Activated T-helper 2 cell treated with anti-CD3 and anti-CD28 coated beads, Interferon-gamma antibody, Interleukin-2, Interleukin-4, amounts not matched to agents 10 μg/mL and 5 μg/mL and 100 μg/mL, durations not matched to agents 14 hours and 24 hours and 36 hours (primary cell): ENCODE measurements around the gene SLC6A6. TPM values are rescaled to one million over a fixed set of nuclear protein-coding genes. Genes with fewer than 3 reads are reported as not detected.

Experiments used
- DNase-seq: peaks from one replicate; pipeline ENCODE4 v3.0.0; 2021; ENCODE audit warnings: low spot score
- H3K27ac Mint-ChIP-seq: one replicate; pipeline ENCODE4 v1.8.0; 2021; ENCODE audit warnings: mixed read lengths
- H3K27me3 Mint-ChIP-seq: one replicate; pipeline ENCODE4 v1.8.0; 2021; ENCODE audit warnings: low read depth, mixed read lengths
- H3K36me3 Mint-ChIP-seq: one replicate; pipeline ENCODE4 v1.8.0; 2021; ENCODE audit warnings: low read depth, mixed read lengths
- H3K4me1 Mint-ChIP-seq: one replicate; pipeline ENCODE4 v1.8.0; 2021; ENCODE audit warnings: low read depth, mixed read lengths
- H3K4me3 Mint-ChIP-seq: one replicate; pipeline ENCODE4 v1.8.0; 2021; ENCODE audit warnings: low read depth, mild to moderate bottlenecking, moderate library complexity, mixed read lengths
- H3K9me3 Mint-ChIP-seq: one replicate; pipeline ENCODE4 v1.8.0; 2021; ENCODE audit warnings: mixed read lengths
- intact Hi-C: fragments of 100-400 bp; cut with micrococcal nuclease; formaldehyde crosslinking; loops from one replicate; pipeline ENCODE4 v1.15.1; 2023
- total RNA-seq: library from RNA; stranded (reverse); gene quantifications from 2 replicates; pipeline ENCODE4 v1.2.3, GENCODE V29; 2022

Gene SLC6A6
- total RNA-seq, 1 donor from 2014 or later, result 55.8 TPM

DNA sequence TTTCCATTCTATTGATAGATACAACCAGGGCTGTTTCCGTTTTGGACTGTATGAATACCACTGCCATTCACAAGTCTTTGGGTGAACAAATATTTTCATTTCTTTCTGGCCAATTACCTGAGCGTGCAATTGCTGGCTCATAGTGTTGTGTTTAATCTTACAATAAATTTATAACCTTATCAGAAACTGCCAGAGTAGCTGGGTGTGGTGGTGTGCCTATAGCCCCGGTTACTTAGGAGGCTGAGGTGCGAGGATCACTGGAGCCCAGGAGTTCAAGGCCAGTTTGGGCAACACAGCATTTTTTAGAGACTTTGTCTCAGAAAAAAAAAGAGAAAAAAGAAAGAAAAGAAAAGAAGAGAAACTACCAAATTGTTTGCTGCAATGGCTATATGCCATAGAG lies 5.4 kb upstream of the SLC6A6 start:
- no peak overlapping the region for H3K27ac Mint-ChIP-seq
- H3K9me3 Mint-ChIP-seq, result no peaks in the 10 kb centered on the region
- DNase-seq, result no peak
- no peaks in the 10 kb centered on the region for H3K27me3 Mint-ChIP-seq
- peaks cover 10% of the 10 kb centered on the region for H3K4me1 Mint-ChIP-seq
- H3K36me3 Mint-ChIP-seq, result no peaks in the 10 kb centered on the region
- intact Hi-C loops, result no loop called here
- H3K4me3 Mint-ChIP-seq, result no peak overlapping the region

DNA sequence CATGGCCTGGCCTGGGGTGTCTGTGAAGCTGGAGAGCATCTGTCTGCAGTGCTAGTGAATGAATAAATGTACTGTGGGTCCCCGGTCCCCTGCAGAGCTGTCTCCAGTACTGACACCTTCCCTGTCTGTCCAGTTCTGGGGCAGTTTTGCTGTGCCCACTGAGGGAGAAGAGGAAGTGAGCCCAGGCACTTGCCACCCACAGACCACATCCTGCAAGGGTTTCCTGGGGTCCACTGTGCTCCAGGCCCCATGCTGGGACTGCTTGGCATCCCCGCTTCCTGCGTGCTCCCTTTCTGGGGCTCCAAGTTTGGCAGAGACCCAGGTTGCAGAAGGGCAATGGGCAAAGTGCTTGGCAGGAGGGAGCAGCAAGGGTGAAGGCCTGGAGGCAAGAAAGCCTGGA lies 4.9 kb upstream of the SLC6A6 start:
- Mint-ChIP-seq H3K27me3 (no peaks in the 10 kb centered on the region), H3K4me3 (no peak overlapping the region), H3K4me1 (peaks cover 10% of the 10 kb centered on the region), H3K9me3 (no peaks in the 10 kb centered on the region), H3K27ac (no peak overlapping the region), H3K36me3 (no peaks in the 10 kb centered on the region)
- DNase-seq, result no peak
- intact Hi-C loops, result no loop called here

DNA sequence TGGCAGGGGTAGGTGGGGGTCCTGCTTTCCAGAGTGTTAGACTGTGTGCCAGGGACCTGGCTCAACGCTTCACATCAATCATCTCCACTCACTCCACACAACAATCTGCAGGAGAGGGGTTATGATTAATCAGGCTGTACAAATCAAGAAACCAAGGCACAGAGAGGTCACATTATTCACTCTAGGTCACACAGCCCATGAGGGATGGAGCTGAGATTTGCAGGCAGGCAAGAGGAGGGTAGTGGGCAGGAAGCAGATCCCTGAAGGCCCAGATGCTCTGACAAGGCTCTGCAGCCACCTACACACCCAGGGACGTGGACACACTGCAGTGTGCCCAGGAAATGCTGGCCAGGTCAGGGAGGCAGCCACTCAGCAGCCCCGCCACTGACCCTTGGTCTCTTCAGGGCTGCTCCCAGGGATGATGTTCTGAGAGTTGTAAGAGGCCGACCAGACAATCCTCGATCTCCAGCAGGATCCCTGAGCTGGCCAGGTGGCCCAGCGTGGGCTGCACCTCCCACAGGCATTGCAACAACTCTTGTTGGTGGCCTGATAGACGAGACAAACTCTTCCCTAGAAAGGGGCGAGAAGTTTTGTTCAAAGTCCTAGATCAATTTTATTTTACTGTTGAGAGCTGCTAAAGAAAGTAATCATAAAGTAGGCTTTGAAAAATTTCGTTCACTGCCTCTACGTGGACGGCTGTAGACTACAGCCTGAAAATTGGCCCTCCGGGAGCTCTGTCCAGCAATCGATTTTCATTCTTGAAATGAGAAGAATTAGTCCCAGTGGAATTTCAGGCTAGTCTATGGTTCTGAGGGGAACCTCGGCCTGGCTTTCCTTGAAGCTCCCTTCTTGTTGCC lies 4.2 kb upstream of the SLC6A6 start:
- intact Hi-C loops, result no loop called here
- Mint-ChIP-seq H3K4me3 (no peak overlapping the region), H3K9me3 (no peaks in the 10 kb centered on the region), H3K36me3 (peaks cover 2% of the 10 kb centered on the region), H3K4me1 (peaks cover 10% of the 10 kb centered on the region), H3K27me3 (no peaks in the 10 kb centered on the region), H3K27ac (no peak overlapping the region)
- DNase-seq, result no peak

- Mint-ChIP-seq H3K27ac (no peak overlapping the region), H3K4me3 (no peak overlapping the region), H3K36me3 (peaks cover 5% of the 10 kb centered on the region), H3K9me3 (no peaks in the 10 kb centered on the region), H3K27me3 (no peaks in the 10 kb centered on the region), H3K4me1 (peaks cover 10% of the 10 kb centered on the region)
- intact Hi-C loops, result no loop called here
- DNase-seq, result no peak
Observed at GRCh38 chr3:14398797-14399106, 3.7 kb upstream of the SLC6A6 start.

GRCh38 chr3:14401692-14402303 lies 608 bp upstream of the SLC6A6 start:
- intact Hi-C loops, result loop anchor here (1.0 to 5.0 kb wide), 6 partner anchors 9 to 547 kb away; partner anchors contain the start of genes CCDC174, LSM3 and XPC
- peaks cover 38% of the 10 kb centered on the region for H3K4me1 Mint-ChIP-seq

GRCh38 chr3:14403619-14404155 lies 1.3 kb downstream of the SLC6A6 start:
- Mint-ChIP-seq H3K4me1 (peaks cover 33% of the 10 kb centered on the region), H3K9me3 (no peaks in the 10 kb centered on the region), H3K36me3 (peaks cover 35% of the 10 kb centered on the region), H3K27me3 (no peaks in the 10 kb centered on the region), H3K4me3 (peak overlapping the region; percentile 93), H3K27ac (peak overlapping the region; percentile 89)
- intact Hi-C loops, result loop anchor here (2.0 to 5.0 kb wide), 2 partner anchors 226 to 247 kb away; partner anchors contain the start of genes CCDC174, LSM3 and XPC
- DNase-seq, result no peak

More at GRCh38 chr3:14401692-14402303, 608 bp upstream of the SLC6A6 start:
- peak overlapping the region; percentile 93 for H3K4me3 Mint-ChIP-seq
- H3K9me3 Mint-ChIP-seq, result no peaks in the 10 kb centered on the region
- DNase-seq, result no peak
- H3K27me3 Mint-ChIP-seq, result no peaks in the 10 kb centered on the region
- H3K27ac Mint-ChIP-seq, result peak overlapping the region; percentile 36
- peaks cover 26% of the 10 kb centered on the region for H3K36me3 Mint-ChIP-seq

DNA sequence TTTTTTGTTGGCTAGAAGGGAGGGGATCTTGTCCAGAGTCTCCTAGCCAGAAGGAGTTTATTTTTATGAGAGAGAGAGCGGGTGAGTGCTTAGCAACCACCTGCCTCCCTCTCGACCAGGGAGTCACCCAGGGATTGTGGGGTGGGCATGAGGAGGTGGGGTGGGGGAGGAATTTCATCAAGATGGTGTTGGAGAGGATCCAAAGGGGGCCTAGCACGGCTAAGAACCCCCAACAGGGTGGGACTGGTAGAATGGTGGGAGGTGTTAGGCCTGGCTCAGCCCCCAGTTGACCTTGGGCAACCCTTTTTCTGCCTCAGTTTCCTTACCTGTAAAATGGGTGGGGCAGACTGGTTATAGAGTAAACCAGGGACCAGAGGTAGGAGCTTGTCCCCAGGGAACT lies 1.8 kb downstream of the SLC6A6 start:
- H3K4me3 Mint-ChIP-seq, result peak overlapping the region; percentile 93
- peaks cover 36% of the 10 kb centered on the region for H3K4me1 Mint-ChIP-seq
- no peaks in the 10 kb centered on the region for H3K9me3 Mint-ChIP-seq
- DNase-seq, result no peak
- peaks cover 36% of the 10 kb centered on the region for H3K36me3 Mint-ChIP-seq
- H3K27ac Mint-ChIP-seq, result peak overlapping the region; percentile 60
- intact Hi-C loops, result loop anchor here (5.0 kb wide), 1 partner anchor 227 kb away; the partner anchor contains the start of genes LSM3 and XPC
- no peaks in the 10 kb centered on the region for H3K27me3 Mint-ChIP-seq

GRCh38 chr3:14404631-14405359 lies 2.4 kb downstream of the SLC6A6 start:
- Mint-ChIP-seq H3K4me3 (peak overlapping the region; percentile 93), H3K4me1 (peaks cover 42% of the 10 kb centered on the region), H3K36me3 (peaks cover 41% of the 10 kb centered on the region), H3K27ac (peak overlapping the region; percentile 31), H3K9me3 (no peaks in the 10 kb centered on the region), H3K27me3 (no peaks in the 10 kb centered on the region)
- DNase-seq, result no peak
- intact Hi-C loops, result loop anchor here (5.0 kb wide), 1 partner anchor 227 kb away; the partner anchor contains the start of genes LSM3 and XPC

GRCh38 chr3:14405360-14406238 lies 3.2 kb downstream of the SLC6A6 start:
- Mint-ChIP-seq H3K27ac (peak overlapping the region; percentile 31), H3K4me1 (peaks cover 48% of the 10 kb centered on the region), H3K4me3 (peak overlapping the region; percentile 37), H3K27me3 (no peaks in the 10 kb centered on the region), H3K9me3 (no peaks in the 10 kb centered on the region), H3K36me3 (peaks cover 46% of the 10 kb centered on the region)
- intact Hi-C loops, result no loop called here
- DNase-seq, result no peak

DNA sequence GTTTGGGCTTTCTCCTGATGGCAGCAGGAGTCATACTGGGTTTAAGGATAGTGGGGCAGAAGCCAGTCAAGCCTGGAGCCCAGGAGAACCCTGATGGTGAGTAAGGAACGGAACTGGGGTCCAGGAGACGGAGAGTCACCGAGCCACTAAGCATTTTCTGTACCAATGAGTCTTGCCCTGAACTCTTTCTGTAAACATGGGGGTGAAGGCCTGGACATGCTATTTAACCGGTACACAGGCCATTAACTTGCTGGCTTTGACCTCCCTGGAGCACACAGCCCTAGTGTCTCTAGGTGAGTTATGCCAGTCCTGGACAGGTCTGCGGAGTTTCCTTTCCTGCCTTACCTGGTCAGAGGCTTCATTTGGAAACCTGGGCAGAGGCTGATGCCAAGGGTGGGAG lies 3.9 kb downstream of the SLC6A6 start:
- Mint-ChIP-seq H3K27me3 (no peaks in the 10 kb centered on the region), H3K9me3 (no peaks in the 10 kb centered on the region), H3K36me3 (peaks cover 54% of the 10 kb centered on the region), H3K4me3 (no peak overlapping the region), H3K27ac (peak overlapping the region; percentile 40), H3K4me1 (peaks cover 55% of the 10 kb centered on the region)
- DNase-seq, result no peak
- intact Hi-C loops, result no loop called here

- H3K9me3 Mint-ChIP-seq, result no peaks in the 10 kb centered on the region
- H3K27me3 Mint-ChIP-seq, result no peaks in the 10 kb centered on the region
- H3K36me3 Mint-ChIP-seq, result peaks cover 58% of the 10 kb centered on the region
- no peak overlapping the region for H3K4me3 Mint-ChIP-seq
- intact Hi-C loops, result no loop called here
- peaks cover 58% of the 10 kb centered on the region for H3K4me1 Mint-ChIP-seq
- DNase-seq, result no peak
- peak overlapping the region; percentile 40 for H3K27ac Mint-ChIP-seq
Observed at GRCh38 chr3:14406766-14407165, 4.4 kb downstream of the SLC6A6 start.

DNA sequence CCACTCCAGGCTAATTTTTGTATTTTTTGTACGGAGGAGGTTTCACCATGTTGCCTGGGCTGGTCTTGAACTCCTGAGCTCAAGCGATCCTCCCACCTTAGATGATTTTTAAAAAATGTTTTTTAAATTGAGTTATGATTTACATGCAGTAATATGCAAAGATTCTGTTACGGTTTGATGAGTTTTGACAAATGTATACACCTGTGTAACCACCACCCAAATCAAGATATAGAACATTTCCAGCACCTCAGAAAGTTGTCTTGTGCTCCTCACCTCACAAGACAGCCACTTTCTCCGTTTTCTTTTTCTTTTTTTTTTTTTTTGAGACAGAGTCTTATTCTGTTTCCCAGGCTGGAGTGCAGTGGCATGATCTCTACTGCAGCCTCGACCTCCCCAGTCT lies 4.8 kb downstream of the SLC6A6 start:
- peaks cover 62% of the 10 kb centered on the region for H3K36me3 Mint-ChIP-seq
- intact Hi-C loops, result no loop called here
- no peak overlapping the region for H3K27ac Mint-ChIP-seq
- H3K9me3 Mint-ChIP-seq, result no peaks in the 10 kb centered on the region
- DNase-seq, result no peak
- no peak overlapping the region for H3K4me3 Mint-ChIP-seq
- H3K4me1 Mint-ChIP-seq, result peaks cover 54% of the 10 kb centered on the region
- H3K27me3 Mint-ChIP-seq, result no peaks in the 10 kb centered on the region
